Neural crest cell (in vitro differentiated cells): Measurements from ENCODE around the gene AHI1. TPM values are rescaled to one million over a fixed set of nuclear protein-coding genes. Genes with fewer than 3 reads are reported as not detected.

ENCODE experiments used
- DNase-seq: peaks from one replicate; pipeline ENCODE4 v3.0.0; 2021; ENCODE audit warnings: low read depth, mixed read lengths, low spot score
- H3K27ac Mint-ChIP-seq: one replicate; pipeline ENCODE4 v1.8.0; 2021; ENCODE audit warnings: mild to moderate bottlenecking, mixed read lengths; ENCODE audit not compliant: unreplicated experiment
- H3K27me3 Mint-ChIP-seq: 2 replicates; pipeline ENCODE4 v1.8.0; 2021; ENCODE audit warnings: low read depth, mild to moderate bottlenecking, mixed read lengths
- H3K36me3 Mint-ChIP-seq: 2 replicates; pipeline ENCODE4 v1.8.0; 2021; ENCODE audit warnings: low read depth, mild to moderate bottlenecking, mixed read lengths
- H3K4me1 Mint-ChIP-seq: 2 replicates; pipeline ENCODE4 v1.8.0; 2021; ENCODE audit warnings: mixed read lengths
- H3K4me3 Mint-ChIP-seq: one replicate; pipeline ENCODE4 v1.8.0; 2021; ENCODE audit warnings: mild to moderate bottlenecking, mixed read lengths
- H3K9me3 Mint-ChIP-seq: 2 replicates; pipeline ENCODE4 v1.8.0; 2021; ENCODE audit warnings: mixed read lengths
- total RNA-seq: library from RNA; stranded (reverse); gene quantifications from 2 replicates; pipeline ENCODE4 v1.2.1, GENCODE V29; 2021
- TF ChIP-seq, protein P1 (sequence below): fragments of 200-600 bp; sonication (generic); conservative IDR thresholded peaks from 2 replicates; pipeline ENCODE4 v1.5.0; 2021; ENCODE audit warnings: antibody characterized with exemption, mild to moderate bottlenecking

AHI1 gene
- total RNA-seq, 1 donor from 2014 or later, result 27.6 TPM

DNA sequence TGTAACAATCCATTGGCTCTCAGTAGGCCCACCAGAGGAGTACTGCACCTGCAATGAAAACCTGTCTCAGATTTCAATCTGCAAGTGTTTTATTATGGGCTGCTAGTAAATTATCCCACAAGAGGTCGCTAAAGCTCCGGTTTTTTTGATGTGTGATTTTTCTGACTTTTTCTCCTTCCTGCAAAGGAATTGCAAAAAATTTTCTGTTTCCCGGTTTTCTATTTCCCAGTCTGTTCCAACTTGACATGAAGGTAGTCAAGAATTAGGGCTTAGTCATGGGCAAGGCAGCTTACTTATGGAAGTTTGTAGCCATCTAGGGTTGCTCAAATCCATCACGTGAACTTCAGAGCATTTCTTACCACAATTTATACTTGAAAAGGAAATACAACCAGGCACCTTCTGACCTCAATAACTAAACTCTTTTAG is 38.5 kb upstream of the AHI1 start:
- Mint-ChIP-seq H3K27me3 (no peaks in the 10 kb centered on the region), H3K4me3 (no peak overlapping the region), H3K36me3 (no peaks in the 10 kb centered on the region), H3K9me3 (no peaks in the 10 kb centered on the region), H3K4me1 (no peaks in the 10 kb centered on the region), H3K27ac (no peak overlapping the region)
- peak; percentile 12 for DNase-seq
- TF ChIP-seq, protein P1, sequence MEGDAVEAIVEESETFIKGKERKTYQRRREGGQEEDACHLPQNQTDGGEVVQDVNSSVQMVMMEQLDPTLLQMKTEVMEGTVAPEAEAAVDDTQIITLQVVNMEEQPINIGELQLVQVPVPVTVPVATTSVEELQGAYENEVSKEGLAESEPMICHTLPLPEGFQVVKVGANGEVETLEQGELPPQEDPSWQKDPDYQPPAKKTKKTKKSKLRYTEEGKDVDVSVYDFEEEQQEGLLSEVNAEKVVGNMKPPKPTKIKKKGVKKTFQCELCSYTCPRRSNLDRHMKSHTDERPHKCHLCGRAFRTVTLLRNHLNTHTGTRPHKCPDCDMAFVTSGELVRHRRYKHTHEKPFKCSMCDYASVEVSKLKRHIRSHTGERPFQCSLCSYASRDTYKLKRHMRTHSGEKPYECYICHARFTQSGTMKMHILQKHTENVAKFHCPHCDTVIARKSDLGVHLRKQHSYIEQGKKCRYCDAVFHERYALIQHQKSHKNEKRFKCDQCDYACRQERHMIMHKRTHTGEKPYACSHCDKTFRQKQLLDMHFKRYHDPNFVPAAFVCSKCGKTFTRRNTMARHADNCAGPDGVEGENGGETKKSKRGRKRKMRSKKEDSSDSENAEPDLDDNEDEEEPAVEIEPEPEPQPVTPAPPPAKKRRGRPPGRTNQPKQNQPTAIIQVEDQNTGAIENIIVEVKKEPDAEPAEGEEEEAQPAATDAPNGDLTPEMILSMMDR, result peak; percentile 80

- no peak overlapping the region for H3K27ac Mint-ChIP-seq
These were observed 37.3 kb upstream of the AHI1 start for GRCh38 chr6:135534773-135535380.

GRCh38 chr6:135532559-135532958 is 35.0 kb upstream of the AHI1 start:
- H3K9me3 Mint-ChIP-seq, result no peaks in the 10 kb centered on the region
- no peaks in the 10 kb centered on the region for H3K4me1 Mint-ChIP-seq
- no peaks in the 10 kb centered on the region for H3K27me3 Mint-ChIP-seq
- TF ChIP-seq, protein P1, result no peak
- H3K4me3 Mint-ChIP-seq, result no peak overlapping the region
- no peak for DNase-seq
- no peaks in the 10 kb centered on the region for H3K36me3 Mint-ChIP-seq
- H3K27ac Mint-ChIP-seq, result no peak overlapping the region

More at GRCh38 chr6:135534773-135535380, 37.3 kb upstream of the AHI1 start:
- H3K4me1 Mint-ChIP-seq, result no peaks in the 10 kb centered on the region
- no peaks in the 10 kb centered on the region for H3K36me3 Mint-ChIP-seq
- no peaks in the 10 kb centered on the region for H3K27me3 Mint-ChIP-seq
- no peaks in the 10 kb centered on the region for H3K9me3 Mint-ChIP-seq
- no peak for DNase-seq
- no peak overlapping the region for H3K4me3 Mint-ChIP-seq
- TF ChIP-seq, protein P1, result no peak

DNA sequence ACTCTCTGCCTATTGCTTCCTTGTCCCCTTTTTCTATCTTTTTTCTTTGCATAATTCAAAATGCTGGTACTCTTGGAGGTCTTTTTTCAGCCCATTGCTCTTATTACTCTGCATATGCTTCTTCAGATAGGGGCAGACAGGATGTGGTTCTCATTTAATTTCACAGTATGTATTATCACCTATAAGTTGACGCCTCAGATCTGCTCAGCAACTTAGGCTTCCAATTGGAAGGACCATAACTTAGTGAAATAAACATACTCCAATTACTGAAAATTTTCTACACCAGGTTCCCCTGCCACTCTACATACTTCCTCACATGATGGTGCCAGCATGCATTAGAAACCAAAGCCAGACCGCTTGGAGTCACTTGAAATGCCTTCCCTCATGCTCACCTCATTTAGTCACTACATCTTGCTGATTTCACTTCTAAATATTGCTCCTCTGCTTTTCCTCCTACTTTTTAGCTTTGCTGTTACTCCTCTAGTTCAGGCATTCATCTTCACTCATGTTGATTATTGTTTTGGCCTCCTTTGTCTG is 34.5 kb upstream of the AHI1 start:
- Mint-ChIP-seq H3K4me1 (no peaks in the 10 kb centered on the region), H3K36me3 (no peaks in the 10 kb centered on the region), H3K27ac (no peak overlapping the region), H3K9me3 (no peaks in the 10 kb centered on the region), H3K27me3 (no peaks in the 10 kb centered on the region), H3K4me3 (no peak overlapping the region)
- no peak for DNase-seq
- TF ChIP-seq, protein P1, result no peak

GRCh38 chr6:135530113-135530512 is 32.6 kb upstream of the AHI1 start:
- Mint-ChIP-seq H3K27me3 (no peaks in the 10 kb centered on the region), H3K27ac (no peak overlapping the region)

More at GRCh38 chr6:135530113-135530512, 32.6 kb upstream of the AHI1 start:
- no peaks in the 10 kb centered on the region for H3K9me3 Mint-ChIP-seq
- H3K4me1 Mint-ChIP-seq, result no peaks in the 10 kb centered on the region
- DNase-seq, result no peak
- H3K36me3 Mint-ChIP-seq, result no peaks in the 10 kb centered on the region
- H3K4me3 Mint-ChIP-seq, result no peak overlapping the region
- TF ChIP-seq, protein P1, result no peak
